ENCODE measurements around the gene ACADL. TPM values are rescaled to one million over a fixed set of nuclear protein-coding genes. Genes with fewer than 3 reads are reported as not detected.

Gene ACADL
- total RNA-seq, 1 donor from 2014 or later, result 1.7 TPM

GRCh38 chr2:210250622-210251021 lies 25.4 kb upstream of the ACADL start:
- no peak for DNase-seq (ENCODE audit: extremely low spot score, unreplicated experiment)

GRCh38 chr2:210233487-210233886 lies 8.2 kb upstream of the ACADL start:
- peaks cover 4% of the 10 kb centered on the region for H3K4me1 Mint-ChIP-seq (ENCODE audit: unreplicated experiment)
- H3K27me3 Mint-ChIP-seq, result peaks cover 7% of the 10 kb centered on the region
- no peaks in the 10 kb centered on the region for H3K36me3 Mint-ChIP-seq
- H3K4me3 Mint-ChIP-seq, result no peak overlapping the region
- no peak overlapping the region for H3K27ac Mint-ChIP-seq
- no peak for TF ChIP-seq CTCF (conservative IDR thresholded peaks at IDR 0.05)
- DNase-seq (ENCODE audit: extremely low spot score, unreplicated experiment), result no peak
- H3K9me3 Mint-ChIP-seq, result peaks cover 4% of the 10 kb centered on the region

More at GRCh38 chr2:210250622-210251021, 25.4 kb upstream of the ACADL start:
- Mint-ChIP-seq H3K27me3 (peaks cover 4% of the 10 kb centered on the region), H3K9me3 (no peaks in the 10 kb centered on the region), H3K4me3 (no peak overlapping the region), H3K36me3 (no peaks in the 10 kb centered on the region), H3K4me1 (ENCODE audit: unreplicated experiment) (no peaks in the 10 kb centered on the region), H3K27ac (no peak overlapping the region)
- TF ChIP-seq CTCF (conservative IDR thresholded peaks at IDR 0.05), result no peak

DNA sequence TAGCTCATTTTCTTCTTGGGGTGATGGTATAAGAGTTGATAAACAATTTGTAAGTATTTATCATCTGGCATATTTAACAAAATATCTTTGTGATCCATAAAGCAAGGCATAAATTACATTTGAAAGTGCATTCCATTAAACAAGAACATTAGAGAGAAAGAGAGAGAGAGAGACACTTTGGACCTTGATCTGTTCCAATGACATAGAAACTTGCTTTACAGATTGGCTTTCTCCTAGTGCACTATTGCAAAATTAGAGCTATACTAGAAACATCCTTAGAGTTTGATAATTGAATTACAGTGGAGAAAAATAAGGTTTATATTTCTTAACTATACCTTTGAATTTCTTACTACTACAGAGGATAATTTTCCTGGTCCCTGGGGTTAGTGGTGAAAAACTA lies 5.7 kb upstream of the ACADL start:
- H3K9me3 Mint-ChIP-seq, result peaks cover 4% of the 10 kb centered on the region
- no peak overlapping the region for H3K27ac Mint-ChIP-seq
- peaks cover 19% of the 10 kb centered on the region for H3K27me3 Mint-ChIP-seq
- H3K36me3 Mint-ChIP-seq, result no peaks in the 10 kb centered on the region
- peaks cover 4% of the 10 kb centered on the region for H3K4me1 Mint-ChIP-seq (ENCODE audit: unreplicated experiment)
- no peak for TF ChIP-seq CTCF (conservative IDR thresholded peaks at IDR 0.05)
- no peak overlapping the region for H3K4me3 Mint-ChIP-seq
- DNase-seq (ENCODE audit: extremely low spot score, unreplicated experiment), result no peak

DNA sequence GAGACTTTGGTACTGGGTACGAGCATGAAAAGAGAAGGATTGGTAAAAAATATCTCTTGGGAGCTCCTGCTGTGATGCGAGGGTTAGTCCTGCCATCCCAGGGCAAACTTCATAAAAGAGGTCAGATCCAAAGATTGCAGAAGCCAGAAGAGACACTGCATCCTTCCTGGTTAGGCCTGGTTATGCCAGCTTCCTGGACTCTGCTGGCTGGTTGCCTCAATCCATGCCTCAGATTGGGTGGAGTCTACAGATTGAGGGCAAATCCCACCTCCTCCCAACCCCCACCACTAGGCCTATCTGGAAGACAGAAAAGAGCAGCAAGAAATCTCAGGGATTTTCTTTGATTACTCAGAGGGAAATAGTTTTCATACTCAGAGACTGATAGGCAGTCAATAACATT lies 5.3 kb upstream of the ACADL start:
- Mint-ChIP-seq H3K9me3 (peaks cover 4% of the 10 kb centered on the region), H3K27me3 (peaks cover 24% of the 10 kb centered on the region), H3K4me3 (no peak overlapping the region), H3K4me1 (ENCODE audit: unreplicated experiment) (peaks cover 4% of the 10 kb centered on the region), H3K27ac (no peak overlapping the region), H3K36me3 (no peaks in the 10 kb centered on the region)
- TF ChIP-seq CTCF (conservative IDR thresholded peaks at IDR 0.05), result no peak
- DNase-seq (ENCODE audit: extremely low spot score, unreplicated experiment), result no peak

GRCh38 chr2:210228586-210228985 lies 3.3 kb upstream of the ACADL start:
- Mint-ChIP-seq H3K27me3 (peaks cover 40% of the 10 kb centered on the region), H3K4me3 (no peak overlapping the region), H3K4me1 (ENCODE audit: unreplicated experiment) (peaks cover 4% of the 10 kb centered on the region), H3K9me3 (peaks cover 4% of the 10 kb centered on the region), H3K36me3 (no peaks in the 10 kb centered on the region), H3K27ac (no peak overlapping the region)
- DNase-seq (ENCODE audit: extremely low spot score, unreplicated experiment), result no peak
- no peak for TF ChIP-seq CTCF (conservative IDR thresholded peaks at IDR 0.05)

Data from type B pancreatic cell (in vitro differentiated cells).